H1 (cell line): ENCODE data around the gene AQP12A. TPM values are rescaled to one million over a fixed set of nuclear protein-coding genes. Genes with fewer than 3 reads are reported as not detected.

Experiments used
- CTCF ChIA-PET: fragments of 300-600 bp; sonication (Branson Sonifier 250); formaldehyde crosslinking; loops from one replicate; lab custom pipeline; 2021; ENCODE audit not compliant: partially characterized antibody; lab: Charles Lee
- POLR2A ChIA-PET: fragments of 300-600 bp; sonication (Branson Sonifier 250); formaldehyde crosslinking; loops from one replicate; lab custom pipeline; 2021; ENCODE audit warnings: inconsistent platforms; ENCODE audit not compliant: partially characterized antibody; lab: Charles Lee
- DNase-seq, 2 experiments: peaks; one replicate each; pipeline versions ENCODE4 v3.0.0 to v3.0.0-alpha.2; 2010 to 2022; ENCODE audit warnings: low spot score in 2 of 2, low read depth in 1 of 2, mixed read lengths in 1 of 2
- FAIRE-seq: peaks from 2 replicates; lab custom pipeline; 2011; peaks lifted over from hg19 to GRCh38; lab: Jason Lieb, UNC
- H2AFZ ChIP-seq: 2 replicates; pipeline ENCODE4 v1.8.1; 2012; ENCODE audit warnings: low read length, inconsistent platforms
- H2AK5ac ChIP-seq: 2 replicates; pipeline ENCODE4 v1.6.1; 2013; ENCODE audit warnings: low read depth, low read length
- H2BK120ac ChIP-seq: replicated peaks from 2 replicates; pipeline ENCODE3; 2013; ENCODE audit warnings: low read depth, low read length, inconsistent platforms
- H2BK12ac ChIP-seq: 2 replicates; pipeline ENCODE4 v1.6.1; 2013; ENCODE audit warnings: low read depth, low read length
- H2BK15ac ChIP-seq: 2 replicates; pipeline ENCODE4 v1.6.1; 2013; ENCODE audit warnings: low read length
- H2BK20ac ChIP-seq: 2 replicates; pipeline ENCODE4 v1.6.1; 2013; ENCODE audit warnings: low read length
- H2BK5ac ChIP-seq: 2 replicates; pipeline ENCODE4 v1.6.1; 2013; ENCODE audit warnings: low read depth, low read length
- H3K14ac ChIP-seq: 2 replicates; pipeline ENCODE4 v1.6.1; 2013; ENCODE audit warnings: inconsistent platforms; ENCODE audit not compliant: insufficient read length
- H3K18ac ChIP-seq: 2 replicates; pipeline ENCODE4 v1.6.1; 2013; ENCODE audit warnings: low read length; ENCODE audit errors: extremely low read depth
- H3K23ac ChIP-seq: 2 replicates; pipeline ENCODE4 v1.6.1; 2013; ENCODE audit warnings: inconsistent platforms; ENCODE audit not compliant: insufficient read length
- H3K23me2 ChIP-seq: 2 replicates; pipeline ENCODE4 v1.6.1; 2013; ENCODE audit warnings: low read depth, low read length
- H3K27ac ChIP-seq: 2 replicates; pipeline ENCODE4 v1.6.1; 2011; ENCODE audit warnings: low read depth, low read length, inconsistent platforms
- H3K27me3 ChIP-seq, 4 experiments: replicated peaks in 1 of 4; 1 replicate in 1 of 4; 2 replicates in 3 of 4; pipeline versions ENCODE4 v1.6.1 to v1.8.1; 2011 to 2013; ENCODE audit warnings: low read length in 3 of 4, mild to moderate bottlenecking in 3 of 4, inconsistent platforms in 2 of 4, mixed read lengths in 2 of 4, moderate library complexity in 1 of 4; ENCODE audit not compliant: control insufficient read depth in 3 of 4, insufficient read depth in 3 of 4; ENCODE audit errors: extremely low read depth in 1 of 4
- H3K36me3 ChIP-seq, 4 experiments: 2 replicates each; pipeline versions ENCODE4 v1.6.1 to v1.8.1; 2011 to 2013; ENCODE audit warnings: mild to moderate bottlenecking in 4 of 4, low read length in 3 of 4, moderate library complexity in 2 of 4, control low read depth in 1 of 4, inconsistent platforms in 1 of 4; ENCODE audit not compliant: insufficient read depth in 4 of 4, control insufficient read depth in 2 of 4
- H3K4ac ChIP-seq: replicated peaks from 2 replicates; pipeline ENCODE3; 2013; ENCODE audit warnings: low read length, low read depth, mixed read lengths, inconsistent platforms; ENCODE audit not compliant: insufficient read length
- H3K4me1 ChIP-seq, 4 experiments: replicated peaks in 1 of 4; 1 replicate in 1 of 4; 2 replicates in 3 of 4; pipeline versions ENCODE4 v1.6.1 to v1.8.1; 2011 to 2013; ENCODE audit warnings: low read length in 3 of 4, inconsistent platforms in 2 of 4, mixed read lengths in 1 of 4; ENCODE audit not compliant: insufficient read depth in 4 of 4, control insufficient read depth in 3 of 4
- H3K4me2 ChIP-seq, 2 experiments: 2 replicates each; pipeline versions ENCODE4 v1.6.1 to v1.8.1; 2011 to 2013; ENCODE audit warnings: low read depth in 2 of 2, low read length in 2 of 2, control low read depth in 1 of 2, inconsistent platforms in 1 of 2, mild to moderate bottlenecking in 1 of 2; ENCODE audit not compliant: insufficient read depth in 1 of 2
- H3K4me3 ChIP-seq, 4 experiments: fragments of 200-600, 300-600 bp in 1 of 4; sonication (generic), shearing (Covaris generic), sonication (Bioruptor Twin) in 1 of 4; 2 replicates each; pipeline versions ENCODE4 v1.5.1 to v1.8.1; 2011 to 2016; ENCODE audit warnings: low read length in 4 of 4, low read depth in 3 of 4, control low read depth in 2 of 4, inconsistent platforms in 2 of 4, mild to moderate bottlenecking in 2 of 4, mixed read lengths in 1 of 4, moderate library complexity in 1 of 4; ENCODE audit not compliant: insufficient read depth in 2 of 4; ENCODE audit errors: extremely low read depth in 1 of 4
- H3K56ac ChIP-seq: replicated peaks from 2 replicates; pipeline ENCODE3; 2013; ENCODE audit warnings: low read depth, mild to moderate bottlenecking, mixed read lengths, low read length, inconsistent platforms; ENCODE audit not compliant: insufficient read length
- H3K79me1 ChIP-seq: 2 replicates; pipeline ENCODE4 v1.6.1; 2013; ENCODE audit warnings: low read depth, low read length, control low read depth
- H3K79me2 ChIP-seq, 2 experiments: 2 replicates each; pipeline versions ENCODE4 v1.6.1 to v1.8.1; 2012 to 2013; ENCODE audit warnings: low read length in 2 of 2, mild to moderate bottlenecking in 2 of 2, inconsistent platforms in 1 of 2; ENCODE audit not compliant: insufficient read depth in 2 of 2, control insufficient read depth in 1 of 2
- H3K9ac ChIP-seq, 4 experiments: replicated peaks in 1 of 4; 1 replicate in 1 of 4; 2 replicates in 3 of 4; pipeline versions ENCODE4 v1.6.1 to v1.8.1; 2011 to 2013; ENCODE audit warnings: low read depth in 3 of 4, low read length in 3 of 4, control low read depth in 2 of 4, mild to moderate bottlenecking in 2 of 4, moderate library complexity in 2 of 4, inconsistent platforms in 1 of 4; ENCODE audit errors: extremely low read depth in 1 of 4
- H3K9me3 ChIP-seq, 2 experiments: 2 replicates each; pipeline versions ENCODE4 v1.6.1 to v1.8.1; 2012 to 2013; ENCODE audit warnings: mild to moderate bottlenecking in 2 of 2, moderate library complexity in 2 of 2, control low read depth in 1 of 2, inconsistent platforms in 1 of 2, low read depth in 1 of 2, low read length in 1 of 2, mixed read lengths in 1 of 2; ENCODE audit not compliant: insufficient read depth in 2 of 2
- H4K20me1 ChIP-seq, 2 experiments: replicated peaks in 1 of 2; 2 replicates each; pipeline versions ENCODE3 to v1.8.1; 2011 to 2013; ENCODE audit warnings: inconsistent platforms in 2 of 2, low read length in 2 of 2, mild to moderate bottlenecking in 1 of 2; ENCODE audit not compliant: insufficient read depth in 2 of 2, control insufficient read depth in 1 of 2
- H4K5ac ChIP-seq: 2 replicates; pipeline ENCODE4 v1.6.1; 2013; ENCODE audit warnings: low read length, low read depth, mixed read lengths, inconsistent platforms; ENCODE audit not compliant: insufficient read length
- H4K8ac ChIP-seq: 2 replicates; pipeline ENCODE4 v1.8.0; 2013; ENCODE audit warnings: mild to moderate bottlenecking, moderate library complexity, low read length, inconsistent platforms; ENCODE audit not compliant: insufficient read depth; ENCODE audit errors: extremely low read depth
- H4K91ac ChIP-seq: replicated peaks from 2 replicates; pipeline ENCODE3; 2013; ENCODE audit warnings: low read length, mixed read lengths, inconsistent platforms; ENCODE audit not compliant: insufficient read length
- JUND ChIP-seq: IDR thresholded peaks from 2 replicates; pipeline ENCODE4 v1.6.1; 2011; ENCODE audit warnings: mild to moderate bottlenecking, improper control_type of control experiment, low read length
- POLR2AphosphoS5 ChIP-seq: IDR thresholded peaks from 2 replicates; pipeline ENCODE4 v1.6.1; 2011; ENCODE audit warnings: low read depth, low read length
- WGBS, 2 experiments: shearing (Covaris generic) in 1 of 2; methylation state at CpG; one replicate each; pipeline versions ENCODE4 v1.1.6 to v1.1.7; 2013 to 2015; ENCODE audit warnings: low lambda C conversion rate in 2 of 2, mixed read lengths in 2 of 2, inconsistent platforms in 1 of 2, low coverage in 1 of 2, missing lambda C conversion rate in 1 of 2; ENCODE audit not compliant: insufficient replicate concordance in 2 of 2, insufficient coverage in 1 of 2, insufficient read length in 1 of 2; ENCODE audit errors: extremely low coverage in 1 of 2, missing lambda C conversion rate in 1 of 2; 5-methylcytosine and 5-hydroxymethylcytosine counted together
- polyA plus RNA-seq, 7 experiments: library from polyadenylated mRNA; depleted of rRNA in 3 of 7; stranded (reverse) in 5 of 7; unstranded in 2 of 7; fragments of >200 nt in 5 of 7; fragments of 200-250 nt in 2 of 7; gene quantifications; 1 replicate in 5 of 7; 2 replicates in 1 of 7; 4 replicates in 1 of 7; pipeline versions ENCODE4 v1.2.1 to v1.2.3, GENCODE V29; 2011 to 2013; ENCODE audit warnings: missing spikeins in 2 of 7, mixed read lengths in 2 of 7
- total RNA-seq: library from RNA; stranded (reverse); fragmentation: NEBNext Ultra II Directional; extraction: Animal tissue kit (Norgen Biotek cat#: 25700); gene quantifications from 2 replicates; pipeline ENCODE4 v1.2.1, GENCODE V29; 2021

The AQP12A gene
- total and polyA plus RNA-seq, 2 of the 8 experiments (the other 6 are each of a cell fraction or from before 2014, with no cell fraction given): not detected

- Histone ChIP-seq H3K9ac (no peak overlapping the region), H3K4me2 (no peak overlapping the region), H2BK5ac (no peak overlapping the region; the same call in 1 of the 2 replicates), H3K27ac (no peak overlapping the region), H2BK15ac (no peak overlapping the region), H4K20me1 (peaks cover 2 to 9% of the 10 kb centered on the region in 2 experiments), H3K4ac (no peak overlapping the region), H3K36me3 (peaks cover 7 to 50% (median 38%) of the 10 kb centered on the region in 4 experiments), H3K14ac (no peak overlapping the region), H3K27me3 (no peaks in the 10 kb centered on the region), H4K91ac (no peak overlapping the region), H3K9me3 (no peaks in the 10 kb centered on the region), H2BK120ac (no peak overlapping the region), H3K56ac (no peak overlapping the region), H3K4me3 (no peak overlapping the region), H3K79me1 (no peaks in the 10 kb centered on the region; the same call in 1 of the 2 replicates), H4K8ac (no peak overlapping the region), H2AK5ac (no peak overlapping the region), H2AFZ (no peak overlapping the region), H3K18ac (no peak overlapping the region), H4K5ac (no peak overlapping the region), H3K23me2 (peaks cover 4% of the 10 kb centered on the region; the same call in 1 of the 2 replicates), H2BK20ac (no peak overlapping the region), H3K4me1 (no peaks in the 10 kb centered on the region; a peak in 1 of 7 replicates), H3K23ac (no peak overlapping the region), H3K79me2 (no peaks in the 10 kb centered on the region), H2BK12ac (no peak overlapping the region)
- no peak for FAIRE-seq
- DNase-seq: no peak
- ChIA-PET CTCF (interaction anchor here (1.2 kb wide), 1 partner anchor 54 kb away, joined by 5 read pairs; no protein-coding TSS in a partner anchor), POLR2A (interaction anchor here (0.6 to 3.9 kb wide), 8 partner anchors 13 to 142 kb away, joined by 3 to 19 read pairs (median 4); partner anchors contain the start of gene CAPN10)
- WGBS, 2 experiments: 83% methylated on average over 7 of the region's 7 CpGs; no CpG with 5 or more reads in 1 of the 2 experiments
- TF ChIP-seq POLR2AphosphoS5 (peak; percentile 62; the same call in 1 of the 2 replicates), JUND (no peak)
Observed at GRCh38 chr2:240728827-240729226, 37.2 kb downstream of the AQP12A start.
